Endothelial cell of umbilical vein (primary cell): ENCODE data around the gene SMIM7. TPM values are rescaled to one million over a fixed set of nuclear protein-coding genes. Genes with fewer than 3 reads are reported as not detected.

Experiments used
- BruUV-seq: library from RNA; stranded (reverse); fragments of 400-500 nt; replicated peaks from 2 replicates; lab custom pipeline; 2021; lab: Mats Ljungman, UMichigan
- CTCF ChIA-PET: fragments of 300-600, 350-600 bp; sonication (Branson Sonifier 250); formaldehyde crosslinking; loops from one replicate; lab custom pipeline; 2021; ENCODE audit warnings: antibody characterized with exemption, inconsistent platforms; lab: Charles Lee
- POLR2A ChIA-PET: fragments of 300-600, 350-600 bp; sonication (Branson Sonifier 250); formaldehyde crosslinking; loops from one replicate; lab custom pipeline; 2021; ENCODE audit warnings: antibody characterized with exemption, inconsistent platforms; lab: Charles Lee
- DNase-seq: peaks from one replicate; pipeline ENCODE4 v3.0.0-alpha.2; 2011; ENCODE audit warnings: low read depth, low spot score
- FAIRE-seq: peaks from 2 replicates; lab custom pipeline; 2011; peaks lifted over from hg19 to GRCh38; lab: Jason Lieb, UNC
- H2AFZ ChIP-seq: 2 replicates; pipeline ENCODE4 v1.6.0; 2012; ENCODE audit warnings: low read depth, low read length, control low read depth, inconsistent platforms
- H3K27ac ChIP-seq: 2 replicates; pipeline ENCODE4 v1.5.1; 2011; ENCODE audit warnings: low read depth, mild to moderate bottlenecking, control low read depth, low read length, moderate library complexity; ENCODE audit not compliant: insufficient read depth
- H3K27me3 ChIP-seq, 2 experiments: 2 replicates each; pipeline versions ENCODE4 v1.6.0 to v1.6.1; 2011; ENCODE audit warnings: low read length in 2 of 2, mixed read lengths in 1 of 2; ENCODE audit not compliant: control insufficient read depth in 2 of 2, insufficient read depth in 2 of 2
- H3K36me3 ChIP-seq, 2 experiments: 2 replicates in 1 of 2; 3 replicates in 1 of 2; pipeline ENCODE4 v1.5.1; 2011; ENCODE audit warnings: low read length in 2 of 2, mild to moderate bottlenecking in 1 of 2, moderate library complexity in 1 of 2; ENCODE audit not compliant: control insufficient read depth in 2 of 2, insufficient read depth in 2 of 2; ENCODE audit errors: extremely low read depth in 1 of 2
- H3K4me1 ChIP-seq: 3 replicates; pipeline ENCODE4 v1.5.1; 2011; ENCODE audit warnings: mild to moderate bottlenecking, low read length; ENCODE audit not compliant: control insufficient read depth, insufficient read depth; ENCODE audit errors: extremely low read depth
- H3K4me2 ChIP-seq: 2 replicates; pipeline ENCODE4 v1.6.1; 2011; ENCODE audit warnings: low read length, control low read depth, mixed read lengths; ENCODE audit not compliant: insufficient read depth
- H3K4me3 ChIP-seq, 3 experiments: fragments of 200-600 bp in 1 of 3; sonication (generic), shearing (Covaris generic) in 1 of 3; replicated peaks in 1 of 3; 2 replicates each; pipeline ENCODE4 v1.5.1; 2011 to 2016; ENCODE audit warnings: control low read depth in 3 of 3, low read length in 3 of 3, mild to moderate bottlenecking in 2 of 3, inconsistent platforms in 1 of 3, low read depth in 1 of 3, moderate library complexity in 1 of 3; ENCODE audit not compliant: insufficient read depth in 1 of 3
- H3K79me2 ChIP-seq: 2 replicates; pipeline ENCODE4 v1.6.0; 2012; ENCODE audit warnings: low read length, inconsistent platforms; ENCODE audit not compliant: control insufficient read depth, insufficient read depth
- H3K9ac ChIP-seq: replicated peaks from 2 replicates; pipeline ENCODE3; 2011; ENCODE audit warnings: low read length, control low read depth; ENCODE audit not compliant: insufficient read depth; ENCODE audit errors: extremely low read depth
- H3K9me1 ChIP-seq: replicated peaks from 3 replicates; pipeline ENCODE4 v1.6.0; 2011; ENCODE audit warnings: mild to moderate bottlenecking, low read length; ENCODE audit not compliant: control insufficient read depth, insufficient read depth; ENCODE audit errors: extremely low read depth
- H3K9me3 ChIP-seq: replicated peaks from 2 replicates; pipeline ENCODE4 v1.5.1; 2012; ENCODE audit warnings: low read length, inconsistent platforms; ENCODE audit not compliant: control insufficient read depth, insufficient read depth
- H4K20me1 ChIP-seq: replicated peaks from 2 replicates; pipeline ENCODE3; 2011; ENCODE audit warnings: mild to moderate bottlenecking, low read length; ENCODE audit not compliant: control insufficient read depth, insufficient read depth; ENCODE audit errors: extremely low read depth
- CTCF ChIP-seq, 2 donors: IDR thresholded peaks; 1 replicate in 1 of 2; 2 replicates in 1 of 2; pipeline ENCODE4 v1.5.1; 2011; ENCODE audit warnings: low read length in 2 of 2, mild to moderate bottlenecking in 2 of 2, moderate library complexity in 2 of 2, control low read depth in 1 of 2, inconsistent platforms in 1 of 2, low read depth in 1 of 2; ENCODE audit not compliant: insufficient read depth in 1 of 2; ENCODE audit errors: extremely low read depth in 1 of 2
- EZH2 ChIP-seq: IDR thresholded peaks from 2 replicates; pipeline ENCODE4 v1.6.1; 2012; ENCODE audit warnings: borderline replicate concordance, low read depth, mild to moderate bottlenecking, moderate library complexity, low read length, inconsistent platforms; ENCODE audit not compliant: severe bottlenecking
- FOS ChIP-seq: IDR thresholded peaks from 2 replicates; pipeline ENCODE4 v1.6.1; 2011; ENCODE audit warnings: mild to moderate bottlenecking, low read length, moderate library complexity, borderline replicate concordance; ENCODE audit not compliant: insufficient read depth
- GATA2 ChIP-seq: IDR thresholded peaks from 2 replicates; pipeline ENCODE4 v1.7.0; 2011; ENCODE audit warnings: low read depth, mild to moderate bottlenecking, moderate library complexity, mixed read lengths, low read length; ENCODE audit not compliant: insufficient read length, insufficient read depth
- JUN ChIP-seq: IDR thresholded peaks from 2 replicates; pipeline ENCODE4 v1.6.1; 2011; ENCODE audit warnings: borderline replicate concordance, low read depth; ENCODE audit not compliant: insufficient read length, insufficient read depth
- MAX ChIP-seq: IDR thresholded peaks from 2 replicates; pipeline ENCODE4 v1.6.1; 2011; ENCODE audit not compliant: insufficient read depth, insufficient read length
- MYC ChIP-seq: IDR thresholded peaks from one replicate; pipeline ENCODE4 v1.6.1; 2011; ENCODE audit warnings: mild to moderate bottlenecking, low read depth, low read length
- POLR2A ChIP-seq: IDR thresholded peaks from 2 replicates; pipeline ENCODE4 v1.6.1; 2012; ENCODE audit warnings: low read depth, mild to moderate bottlenecking, control low read depth, low read length
- POLR2AphosphoS5 ChIP-seq: IDR thresholded peaks from 2 replicates; pipeline ENCODE4 v1.6.1; 2012; ENCODE audit warnings: low read depth, mild to moderate bottlenecking, control low read depth, low read length, moderate library complexity; ENCODE audit not compliant: insufficient read depth
- dilution Hi-C: fragments of 300-500 bp; cut with MboI; formaldehyde crosslinking; loops from one replicate; pipeline ENCODE4 v1.15.0; 2019; ENCODE audit warnings: low sequenced_read_pairs; ENCODE audit not compliant: extremely low pct_ligation_motif_present
- intact Hi-C: fragments of 100-400 bp; cut with micrococcal nuclease; formaldehyde crosslinking; loops from one replicate; pipeline ENCODE4 v1.10.0; 2022
- polyA plus RNA-seq, 4 experiments: library from polyadenylated mRNA; depleted of rRNA in 3 of 4; stranded (reverse) in 3 of 4; unstranded in 1 of 4; fragments of >200 nt; gene quantifications; 2 replicates each; pipeline versions ENCODE4 v1.2.1 to v1.2.3, GENCODE V29; 2011 to 2012; ENCODE audit warnings: missing spikeins in 1 of 4
- total RNA-seq: library from RNA; stranded (reverse); gene quantifications from 2 replicates; pipeline ENCODE4 v1.2.3, GENCODE V29; 2021

Gene SMIM7
- total and polyA plus RNA-seq, 2 donors (not counting 3 experiments of a cell fraction or from before 2014, with no cell fraction given), result 51.1 to 62.0 TPM

GRCh38 chr19:16624236-16624635, 35.7 kb downstream of the SMIM7 start:
- CTCF ChIA-PET, result no interaction called here
- FAIRE-seq, result no peak
- dilution Hi-C loops (no loop called here), intact Hi-C loops (no loop called here)
- Histone ChIP-seq H3K4me2 (no peak overlapping the region), H3K9ac (no peak overlapping the region), H3K79me2 (peaks cover 86% of the 10 kb centered on the region), H3K27ac (no peak overlapping the region), H3K9me3 (no peaks in the 10 kb centered on the region), H2AFZ (no peak overlapping the region), H3K36me3 (peaks cover 2 to 11% of the 10 kb centered on the region in 2 experiments), H3K9me1 (no peaks in the 10 kb centered on the region), H4K20me1 (no peaks in the 10 kb centered on the region), H3K27me3 (no peaks in the 10 kb centered on the region), H3K4me3 (no peak overlapping the region), H3K4me1 (peaks cover 14% of the 10 kb centered on the region)
- POLR2A ChIA-PET, result interaction anchor here (0.5 kb wide), 1 partner anchor 87 kb away, joined by 3 read pairs; no protein-coding TSS in a partner anchor
- BruUV-seq, result no TSS peak
- no peak for DNase-seq
- TF ChIP-seq CTCF (IDR thresholded peaks at IDR 0.05; ENCODE audit: extremely low read depth in 1 of 2, insufficient read depth in 1 of 2, low read depth in 1 of 2, low read length in 2 of 2), result no peak
- no peak for TF ChIP-seq FOS
- TF ChIP-seq MYC, result no peak
- TF ChIP-seq EZH2, result no peak
- TF ChIP-seq MAX, result no peak
- no peak for TF ChIP-seq POLR2A

GRCh38 chr19:16623576-16623975, 36.4 kb downstream of the SMIM7 start:
- dilution Hi-C loops, result no loop called here
- DNase-seq (no peak), FAIRE-seq (no peak)
- H4K20me1 ChIP-seq, result no peaks in the 10 kb centered on the region
- H3K79me2 ChIP-seq, result peaks cover 92% of the 10 kb centered on the region
- H3K9me1 ChIP-seq, result no peaks in the 10 kb centered on the region
- ChIA-PET CTCF (no interaction called here), POLR2A (no interaction called here)
- no peak for TF ChIP-seq GATA2
- TF ChIP-seq POLR2AphosphoS5, result no peak
- no peak for TF ChIP-seq MAX
- TF ChIP-seq EZH2, result no peak
- no peak for TF ChIP-seq FOS
- no peak for TF ChIP-seq CTCF (IDR thresholded peaks at IDR 0.05; ENCODE audit: extremely low read depth in 1 of 2, insufficient read depth in 1 of 2, low read depth in 1 of 2, low read length in 2 of 2)
- TF ChIP-seq MYC, result no peak
- no peak for TF ChIP-seq JUN
- no peak for TF ChIP-seq POLR2A
- BruUV-seq, result no TSS peak
- no peak overlapping the region for H3K9ac ChIP-seq
- intact Hi-C loops, result no loop called here
- H3K9me3 ChIP-seq, result no peaks in the 10 kb centered on the region
- H3K27ac ChIP-seq, result no peak overlapping the region
- H3K4me1 ChIP-seq, result peaks cover 10% of the 10 kb centered on the region
- H2AFZ ChIP-seq, result no peak overlapping the region
- H3K36me3 ChIP-seq, result peaks cover 2 to 11% of the 10 kb centered on the region in 2 experiments
- H3K4me2 ChIP-seq, result no peak overlapping the region
- H3K4me3 ChIP-seq, result no peak overlapping the region
- no peaks in the 10 kb centered on the region for H3K27me3 ChIP-seq
